Glomerular visceral epithelial cell (primary cell): ENCODE results near the gene LGI2.
"Not testable (repeated sequence)": the region's sequence is repeated elsewhere in the genome, so short reads cannot be mapped to it uniquely, and the experiment has no call there.

ENCODE experiments used
- DNase-seq: peaks from one replicate; pipeline ENCODE4 v3.0.0-alpha.2; 2016; ENCODE audit errors: extremely low spot score

Gene LGI2

GRCh38 chr4:25030277-25031076 is at the start of gene LGI2:
Gene LGI2 (minus strand): TSS chr4:25030946. CDS start chr4:25030693, 253 bp downstream.
- peak; percentile 21 for DNase-seq

GRCh38 chr4:25078523-25078922 is 47.8 kb upstream of the LGI2 start:
- no peak for DNase-seq

- no peak for DNase-seq
Measured at GRCh38 chr4:25076625-25077398, 46.1 kb upstream of the LGI2 start.

GRCh38 chr4:25075851-25076250 is 45.1 kb upstream of the LGI2 start:
- no peak for DNase-seq

GRCh38 chr4:25075129-25075528 is 44.4 kb upstream of the LGI2 start:
- no peak for DNase-seq

- no peak for DNase-seq
Measured at GRCh38 chr4:25070545-25070944, 39.8 kb upstream of the LGI2 start.

- no peak for DNase-seq
Measured at GRCh38 chr4:25069014-25069413, 38.3 kb upstream of the LGI2 start.

- no peak for DNase-seq
Measured at GRCh38 chr4:25068386-25068785, 37.6 kb upstream of the LGI2 start.

GRCh38 chr4:25065932-25066590 is 35.3 kb upstream of the LGI2 start:
- no peak for DNase-seq

GRCh38 chr4:25065431-25065858 is 34.7 kb upstream of the LGI2 start:
- no peak for DNase-seq

- DNase-seq: not testable (repeated sequence)
Measured at GRCh38 chr4:25064447-25064846, 33.7 kb upstream of the LGI2 start.

- DNase-seq: no peak
Measured at GRCh38 chr4:25063116-25063515, 32.4 kb upstream of the LGI2 start.

- no peak for DNase-seq
Measured at GRCh38 chr4:25062098-25062497, 31.4 kb upstream of the LGI2 start.

- DNase-seq: no peak
Measured at GRCh38 chr4:25061602-25062001, 30.9 kb upstream of the LGI2 start.

- DNase-seq: no peak
Measured at GRCh38 chr4:25060963-25061340, 30.2 kb upstream of the LGI2 start.

- DNase-seq: no peak
Measured at GRCh38 chr4:25060241-25060962, 29.7 kb upstream of the LGI2 start.

GRCh38 chr4:25059791-25060190 is 29.0 kb upstream of the LGI2 start:
- DNase-seq: no peak

GRCh38 chr4:25058796-25059195 is 28.1 kb upstream of the LGI2 start:
- no peak for DNase-seq

- DNase-seq: no peak
Measured at GRCh38 chr4:25057299-25057698, 26.6 kb upstream of the LGI2 start.

GRCh38 chr4:25052037-25052436 is 21.3 kb upstream of the LGI2 start:
- DNase-seq: not testable (repeated sequence)

- peak; percentile 36 for DNase-seq
Measured at GRCh38 chr4:25051534-25051933, 20.8 kb upstream of the LGI2 start.
